Endothelial cell of umbilical vein (primary cell): ENCODE data around the gene CLDN9.

Experiments
- CTCF ChIP-seq, 2 donors: IDR thresholded peaks; 1 replicate in 1 of 2; 2 replicates in 1 of 2; pipeline ENCODE4 v1.5.1; 2011; ENCODE audit warnings: low read length in 2 of 2, mild to moderate bottlenecking in 2 of 2, moderate library complexity in 2 of 2, control low read depth in 1 of 2, inconsistent platforms in 1 of 2, low read depth in 1 of 2; ENCODE audit not compliant: insufficient read depth in 1 of 2; ENCODE audit errors: extremely low read depth in 1 of 2
- EZH2 ChIP-seq: IDR thresholded peaks from 2 replicates; pipeline ENCODE4 v1.6.1; 2012; ENCODE audit warnings: borderline replicate concordance, low read depth, mild to moderate bottlenecking, moderate library complexity, low read length, inconsistent platforms; ENCODE audit not compliant: severe bottlenecking
- GATA2 ChIP-seq: IDR thresholded peaks from 2 replicates; pipeline ENCODE4 v1.7.0; 2011; ENCODE audit warnings: low read depth, mild to moderate bottlenecking, moderate library complexity, mixed read lengths, low read length; ENCODE audit not compliant: insufficient read length, insufficient read depth
- MAX ChIP-seq: IDR thresholded peaks from 2 replicates; pipeline ENCODE4 v1.6.1; 2011; ENCODE audit not compliant: insufficient read depth, insufficient read length

GRCh38 chr16:3035289-3035971 lies 22.7 kb downstream of the CLDN9 start:
- TF ChIP-seq EZH2 (no peak), GATA2 (no peak), MAX (no peak), CTCF (IDR thresholded peaks at IDR 0.05; ENCODE audit: extremely low read depth in 1 of 2, insufficient read depth in 1 of 2, low read depth in 1 of 2, low read length in 2 of 2) (no peak)
